Pulmonary artery endothelial cell (primary cell): ENCODE results near the gene FRMD8. TPM values are rescaled to one million over a fixed set of nuclear protein-coding genes. Genes with fewer than 3 reads are reported as not detected.

Experiments used
- DNase-seq: peaks from one replicate; pipeline ENCODE4 v3.0.0-alpha.2; 2011; ENCODE audit warnings: low read depth, low spot score
- total RNA-seq: library from RNA; depleted of rRNA; stranded (reverse); fragments of >200 nt; gene quantifications from 2 replicates; pipeline ENCODE4 v1.2.3, GENCODE V29; 2014

FRMD8 gene
- total RNA-seq, 1 donor from 2014 or later: 78.5 TPM

DNA sequence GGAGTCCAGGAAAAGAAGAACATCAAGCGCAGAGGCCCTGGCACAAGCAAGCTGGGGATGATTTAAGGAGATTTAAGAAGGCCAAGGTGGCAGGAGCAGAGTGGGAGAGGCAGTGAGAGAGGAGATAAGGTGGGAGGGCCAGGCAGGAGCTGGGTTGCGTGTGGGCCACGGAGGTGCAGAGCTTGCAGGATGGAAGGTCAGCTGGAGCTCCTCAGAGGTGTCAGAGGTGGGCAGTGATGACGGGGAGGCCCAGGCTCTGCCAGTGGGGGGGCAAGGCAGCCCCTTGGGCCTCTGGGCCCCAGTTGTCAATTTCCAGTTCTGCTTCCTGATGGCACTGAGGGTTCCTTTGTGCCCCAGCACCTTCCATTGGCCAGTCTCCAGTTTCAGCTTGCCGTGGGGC lies 6.5 kb downstream of the FRMD8 start:
- no peak for DNase-seq

DNA sequence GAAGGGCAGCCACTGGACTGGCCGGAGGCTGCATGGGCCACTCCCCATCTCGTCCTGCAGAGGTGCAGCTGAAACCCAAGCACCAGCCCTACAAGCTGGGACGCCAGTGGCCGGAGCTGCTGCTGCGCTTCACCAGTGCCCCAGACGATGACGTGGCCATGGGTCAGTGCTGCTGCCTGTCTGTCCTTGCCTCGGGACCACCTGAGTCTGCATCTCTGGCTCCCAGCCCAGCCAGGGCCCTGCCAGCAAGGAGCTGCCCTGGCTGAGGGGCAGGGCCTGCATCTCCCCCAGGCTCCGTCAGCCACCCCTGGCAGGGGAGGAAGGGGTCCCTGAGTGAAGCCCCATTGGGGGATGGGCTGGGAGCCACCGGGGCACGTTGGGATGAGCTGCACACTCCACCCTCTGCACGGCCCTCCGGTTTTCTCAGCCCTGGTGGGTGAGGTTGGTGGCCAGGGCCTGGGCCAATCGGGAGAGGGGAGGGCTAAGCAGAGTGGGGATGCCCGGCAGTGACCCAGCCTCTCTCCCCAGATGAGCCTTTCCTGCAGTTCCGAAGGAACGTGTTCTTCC lies 7.2 kb downstream of the FRMD8 start:
- no peak for DNase-seq

DNA sequence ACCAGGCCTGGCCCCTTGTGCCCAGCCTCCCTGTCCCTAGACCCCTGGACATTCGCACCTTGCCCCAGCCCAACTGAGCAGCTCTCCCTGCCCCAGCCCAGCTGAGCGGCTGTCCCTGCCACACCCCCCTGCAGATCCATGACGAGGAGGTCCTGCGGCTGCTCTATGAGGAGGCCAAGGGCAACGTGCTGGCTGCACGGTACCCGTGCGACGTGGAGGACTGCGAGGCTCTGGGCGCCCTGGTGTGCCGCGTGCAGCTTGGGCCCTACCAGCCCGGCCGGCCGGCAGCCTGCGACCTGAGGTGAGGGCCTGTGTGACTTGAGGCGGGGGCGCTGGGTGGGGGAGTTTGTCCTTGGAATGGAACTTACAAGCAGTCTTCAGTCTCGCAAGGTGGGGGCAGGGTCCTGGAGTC lies 7.7 kb downstream of the FRMD8 start:
- DNase-seq: no peak

DNA sequence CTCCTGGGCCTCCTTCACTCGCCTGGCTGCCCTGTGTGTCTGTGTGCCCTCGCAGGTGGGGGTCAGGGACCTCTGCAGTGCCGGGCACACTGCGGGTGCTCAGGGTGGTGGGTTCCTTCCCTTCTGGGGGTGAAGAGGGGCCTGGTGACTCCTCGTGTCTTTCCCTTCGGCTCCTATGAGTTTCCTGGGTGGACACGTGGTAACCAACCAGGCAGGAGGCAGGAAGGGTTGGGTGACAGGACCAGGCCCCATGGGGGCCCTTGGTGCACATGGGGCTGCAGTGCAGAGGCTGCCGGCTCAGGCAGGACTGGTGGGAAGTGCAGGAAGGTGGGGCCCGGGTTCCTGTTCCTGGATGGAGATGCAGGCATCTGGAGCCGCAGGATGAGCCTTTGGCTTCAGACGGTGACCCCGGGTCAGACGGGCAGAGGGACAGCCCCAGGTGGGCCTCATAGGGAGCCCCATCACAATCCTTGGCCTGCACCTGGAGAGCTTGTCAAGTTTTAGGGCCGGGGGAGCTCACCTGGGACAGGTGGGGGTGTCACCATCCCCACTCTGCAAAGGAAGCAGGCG lies 9.6 kb downstream of the FRMD8 start:
- no peak for DNase-seq

DNA sequence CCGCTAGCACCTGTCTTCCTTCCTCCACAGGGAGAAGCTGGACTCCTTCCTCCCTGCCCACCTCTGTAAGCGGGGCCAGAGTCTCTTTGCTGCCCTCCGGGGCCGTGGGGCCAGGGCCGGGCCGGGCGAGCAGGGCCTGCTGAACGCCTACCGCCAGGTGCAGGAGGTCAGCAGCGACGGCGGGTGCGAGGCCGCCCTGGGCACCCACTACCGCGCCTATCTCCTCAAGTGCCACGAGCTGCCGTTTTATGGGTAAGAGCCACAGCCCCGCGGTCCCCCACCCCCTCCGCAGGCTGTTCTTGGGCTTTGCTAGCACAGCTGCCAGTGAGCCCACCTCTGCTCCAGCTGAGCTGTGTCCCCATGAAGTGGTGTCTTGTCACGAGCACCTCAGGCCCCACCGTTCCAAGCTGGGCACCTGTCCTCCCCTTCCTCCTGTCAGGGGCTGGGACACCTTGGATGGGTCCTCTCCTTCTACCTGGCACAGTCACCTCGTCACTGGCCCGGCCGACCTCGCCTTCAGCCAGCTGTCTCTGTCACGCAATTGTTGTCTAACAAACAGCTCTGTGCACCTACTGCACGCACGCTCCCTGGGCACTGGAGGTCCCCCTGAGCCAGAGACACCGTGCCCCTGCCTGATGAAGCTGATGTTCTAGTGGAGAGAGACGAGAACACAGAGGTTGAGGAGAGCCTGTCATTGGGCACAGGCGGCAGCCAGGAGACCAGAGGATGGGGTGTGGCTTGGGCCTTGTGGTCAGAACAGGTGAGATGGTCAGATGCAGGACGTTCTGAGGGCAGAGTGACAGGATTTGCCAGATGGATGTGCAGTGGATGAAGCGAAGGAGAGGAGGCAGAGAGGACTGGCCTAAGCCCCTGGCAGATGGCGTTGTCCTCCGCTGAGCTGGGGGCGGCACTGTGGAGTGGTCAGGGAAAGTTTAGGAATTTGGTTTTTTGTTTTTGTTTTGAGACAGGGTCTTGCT lies 10.6 kb downstream of the FRMD8 start:
- no peak for DNase-seq

DNA sequence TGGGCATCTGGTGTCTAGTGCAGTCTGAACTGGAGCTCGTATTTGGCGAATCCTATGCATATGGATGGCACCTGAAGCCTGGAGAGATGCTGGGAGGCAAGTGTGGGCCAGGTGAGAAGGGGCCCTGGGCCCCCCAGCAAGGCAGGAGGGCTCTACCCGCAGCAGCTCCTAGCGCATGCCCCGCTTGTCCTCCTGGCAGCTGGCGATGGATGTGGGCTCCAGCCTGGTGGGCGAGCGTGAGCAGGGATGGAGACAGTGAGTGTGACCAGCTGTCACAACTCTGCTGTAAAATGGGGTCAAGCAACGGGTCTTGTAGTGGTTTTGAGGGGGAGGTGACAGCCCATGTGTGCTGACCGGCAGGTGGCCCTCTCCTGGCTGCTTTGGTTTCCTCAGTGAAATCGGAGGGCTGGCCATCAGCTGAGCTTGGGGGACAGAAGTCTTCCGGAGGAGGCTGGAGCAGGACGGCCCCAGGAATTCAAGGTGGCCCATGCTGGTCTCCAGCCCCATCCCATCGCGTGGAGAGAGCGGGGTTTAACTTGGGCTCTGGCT lies 12.0 kb downstream of the FRMD8 start:
- DNase-seq: no peak

DNA sequence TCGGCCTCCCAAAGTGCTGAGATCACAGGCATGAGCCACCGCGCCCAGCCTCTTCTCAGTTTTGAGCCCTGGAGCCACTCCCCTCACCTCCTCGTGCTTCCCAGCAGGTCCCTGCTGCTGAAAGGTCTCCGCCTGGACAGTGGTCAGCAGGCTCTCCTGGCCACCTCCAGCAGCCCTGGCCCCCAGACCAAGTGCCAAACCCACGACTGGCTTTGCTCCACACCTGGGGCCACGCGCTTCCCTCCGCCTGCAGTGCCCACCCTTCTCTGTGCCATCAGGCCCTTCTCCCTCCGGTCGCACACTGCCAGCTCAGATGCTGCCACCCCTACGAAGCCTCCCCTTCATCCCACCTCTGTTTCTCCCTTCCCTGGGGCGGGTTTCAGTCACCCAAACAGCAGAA lies 12.8 kb downstream of the FRMD8 start:
- DNase-seq: no peak

DNA sequence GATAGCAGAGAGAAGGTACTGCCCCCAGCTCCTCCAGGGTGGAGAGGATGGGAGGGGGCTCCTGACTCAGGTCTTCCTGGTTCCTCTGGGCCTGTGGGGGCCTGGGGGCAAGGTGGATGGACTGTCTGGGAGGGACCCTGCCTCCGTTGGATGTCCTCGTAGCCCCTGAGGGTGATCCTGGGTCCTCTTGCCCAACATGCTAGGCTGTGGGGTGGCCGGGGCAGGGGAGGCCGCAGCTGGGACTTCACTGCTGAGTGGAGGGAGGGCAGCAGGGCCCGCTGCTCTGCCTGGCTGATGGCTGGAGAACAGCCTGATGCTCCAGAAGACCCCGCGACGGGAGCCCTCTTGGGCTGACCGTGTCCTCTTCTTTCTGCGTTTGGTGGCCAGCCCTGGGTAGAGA lies 13.4 kb downstream of the FRMD8 start:
- no peak for DNase-seq

DNA sequence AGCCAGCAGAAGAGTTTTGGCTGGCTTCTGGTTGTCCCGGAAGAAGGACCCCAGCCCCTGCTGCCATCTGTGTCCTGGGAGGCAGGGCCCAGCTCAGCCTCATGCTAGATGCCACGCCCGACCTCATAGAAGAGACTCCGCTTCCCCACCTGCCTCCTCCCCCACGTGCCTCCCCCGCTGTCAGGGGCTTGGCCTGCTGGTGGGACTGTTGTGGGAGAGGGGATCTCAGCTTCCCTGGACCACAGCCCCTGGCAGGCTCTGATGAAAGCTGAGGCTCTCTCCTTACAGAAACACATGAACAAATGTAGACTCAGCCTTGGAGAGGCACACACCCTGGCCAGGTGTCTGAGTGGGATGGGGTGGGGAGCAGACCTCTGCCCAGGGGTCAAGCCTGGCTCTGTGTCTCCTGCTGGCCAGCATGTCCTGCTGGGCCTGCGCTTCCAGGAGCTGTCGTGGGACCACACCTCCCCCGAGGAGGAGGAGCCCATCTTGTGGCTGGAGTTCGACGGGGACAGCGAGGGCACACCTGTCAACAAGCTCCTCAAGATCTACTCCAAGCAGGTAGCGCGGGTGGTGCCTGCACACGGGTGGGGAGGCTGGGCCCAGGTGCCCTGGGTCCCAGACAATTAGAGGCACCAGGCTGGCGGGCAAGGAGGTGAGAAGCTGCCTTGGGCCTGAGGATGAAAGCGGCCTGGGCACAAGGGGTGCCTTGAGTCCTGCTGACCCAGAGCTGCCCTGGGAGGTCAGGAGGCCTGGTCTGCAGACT lies 14.1 kb downstream of the FRMD8 start:
- DNase-seq: no peak

DNA sequence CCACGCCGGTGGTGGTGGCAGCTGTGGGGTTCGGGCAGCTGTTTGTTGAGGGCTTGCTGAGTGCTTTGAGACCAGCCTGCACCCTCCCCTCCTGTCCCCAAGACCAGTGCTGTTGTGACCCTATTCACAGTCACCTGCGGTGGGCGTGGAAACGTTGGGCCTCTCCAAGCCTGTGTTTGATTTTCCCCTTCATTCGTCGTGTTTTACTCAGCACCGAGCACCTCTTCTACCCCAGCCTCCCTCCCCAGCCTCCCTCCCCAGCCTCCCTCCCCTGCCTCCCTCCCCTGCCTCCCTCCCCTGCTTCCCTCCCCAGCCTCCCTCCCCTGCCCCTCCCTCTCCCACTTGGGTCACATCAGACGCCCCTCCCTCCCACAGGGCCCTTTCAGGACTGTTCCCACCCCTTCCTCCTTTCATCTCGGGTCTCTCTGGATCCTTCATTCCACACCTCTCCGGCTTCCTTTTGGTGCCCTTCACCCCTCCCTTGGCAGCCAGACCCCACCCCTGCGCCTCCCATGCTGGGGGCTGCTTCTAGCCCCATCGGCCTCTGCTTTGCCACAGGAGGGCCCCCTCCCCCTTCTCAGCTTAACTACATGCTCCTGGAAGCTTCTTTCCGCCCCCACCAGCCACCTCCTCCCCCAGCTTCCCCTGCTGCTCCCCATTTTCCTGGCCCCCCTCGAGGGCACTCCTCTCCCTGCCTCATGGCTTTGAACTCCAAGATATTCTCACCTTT lies 14.8 kb downstream of the FRMD8 start:
- no peak for DNase-seq

DNA sequence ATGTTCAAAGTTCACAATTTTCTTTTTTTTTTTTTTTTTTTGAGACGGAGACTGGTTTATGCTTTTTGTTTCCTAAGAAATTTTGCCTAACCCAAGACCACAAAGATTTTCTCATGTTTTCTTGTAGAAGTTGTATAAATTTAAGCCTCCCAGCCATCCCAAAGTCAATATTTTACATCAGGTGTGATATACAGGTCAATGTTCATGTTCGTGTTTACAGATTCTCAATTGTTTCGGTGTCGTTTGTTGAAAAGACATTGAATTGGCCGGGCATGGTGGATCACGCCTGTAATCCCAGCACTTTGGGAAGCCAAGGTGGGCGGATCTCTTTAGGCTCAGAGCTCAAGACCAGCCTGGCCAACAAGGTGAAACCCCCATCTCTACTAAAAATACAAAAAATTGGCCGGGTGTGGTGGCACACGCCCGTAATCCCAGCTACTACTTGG lies 15.4 kb downstream of the FRMD8 start:
- no peak for DNase-seq

DNA sequence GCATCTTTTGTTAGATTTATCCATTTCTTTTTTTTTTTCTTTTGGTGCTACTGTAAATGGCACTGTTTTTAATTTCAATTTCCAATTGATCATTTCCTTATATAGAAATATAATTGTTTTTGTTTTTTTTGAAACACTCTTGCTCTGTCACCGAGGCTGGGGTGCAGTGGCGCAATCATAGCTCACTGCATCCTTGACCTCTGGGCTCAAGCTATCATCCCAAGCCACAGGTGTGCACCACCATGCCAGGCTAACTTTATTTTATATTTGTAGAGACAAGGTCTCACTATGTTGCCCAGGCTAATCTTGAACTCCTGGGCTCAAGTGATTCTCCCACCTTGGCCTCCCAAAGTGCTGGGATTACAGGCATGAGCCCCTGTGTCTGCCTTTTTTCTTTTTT lies 16.4 kb downstream of the FRMD8 start:
- no peak for DNase-seq

DNA sequence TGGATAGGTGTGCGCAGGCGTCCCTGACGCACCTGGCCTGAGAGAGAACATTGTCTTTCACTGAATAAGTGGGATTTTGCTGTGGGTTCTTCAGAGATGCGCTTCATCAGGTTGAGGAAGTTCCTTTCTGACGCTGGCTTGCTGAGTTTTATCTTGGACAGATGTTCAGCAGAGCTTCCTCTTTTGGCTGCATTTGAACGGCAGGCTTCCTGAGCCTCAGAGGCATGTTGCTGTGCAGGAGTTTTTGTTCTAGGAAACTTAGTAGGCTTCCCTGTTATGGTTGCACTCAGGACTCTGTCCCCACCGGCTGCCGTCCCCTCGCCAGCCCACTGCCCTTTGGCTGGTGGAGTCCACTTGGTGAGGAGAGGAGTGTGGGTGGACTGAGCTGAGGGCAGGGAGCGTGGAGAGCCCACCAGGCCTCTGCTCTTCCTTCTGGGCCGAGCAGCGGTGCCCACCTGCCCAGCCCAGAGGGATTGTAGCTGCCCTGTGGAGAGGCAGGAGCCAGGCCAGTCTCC lies 17.2 kb downstream of the FRMD8 start:
- no peak for DNase-seq

DNA sequence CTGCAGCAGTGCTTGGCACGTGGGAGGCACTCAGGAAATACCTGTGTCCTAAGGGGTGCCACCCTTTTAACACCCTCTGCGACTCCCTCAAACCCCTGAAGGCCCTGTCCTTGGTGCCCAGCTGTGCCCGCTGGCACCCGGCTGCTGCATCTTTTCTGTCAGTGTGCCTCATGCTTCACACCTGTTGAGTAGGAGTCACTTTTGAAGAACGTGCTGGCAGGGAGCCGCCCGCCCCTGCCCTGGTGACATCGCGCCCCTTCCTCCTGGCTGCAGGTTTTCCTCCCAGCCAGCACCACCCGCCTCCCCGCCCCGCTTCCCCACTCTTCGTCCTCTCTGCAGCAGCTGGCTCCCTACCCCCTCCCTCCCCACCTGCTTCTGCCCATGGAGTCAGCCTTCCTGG lies 17.8 kb downstream of the FRMD8 start:
- no peak for DNase-seq

DNA sequence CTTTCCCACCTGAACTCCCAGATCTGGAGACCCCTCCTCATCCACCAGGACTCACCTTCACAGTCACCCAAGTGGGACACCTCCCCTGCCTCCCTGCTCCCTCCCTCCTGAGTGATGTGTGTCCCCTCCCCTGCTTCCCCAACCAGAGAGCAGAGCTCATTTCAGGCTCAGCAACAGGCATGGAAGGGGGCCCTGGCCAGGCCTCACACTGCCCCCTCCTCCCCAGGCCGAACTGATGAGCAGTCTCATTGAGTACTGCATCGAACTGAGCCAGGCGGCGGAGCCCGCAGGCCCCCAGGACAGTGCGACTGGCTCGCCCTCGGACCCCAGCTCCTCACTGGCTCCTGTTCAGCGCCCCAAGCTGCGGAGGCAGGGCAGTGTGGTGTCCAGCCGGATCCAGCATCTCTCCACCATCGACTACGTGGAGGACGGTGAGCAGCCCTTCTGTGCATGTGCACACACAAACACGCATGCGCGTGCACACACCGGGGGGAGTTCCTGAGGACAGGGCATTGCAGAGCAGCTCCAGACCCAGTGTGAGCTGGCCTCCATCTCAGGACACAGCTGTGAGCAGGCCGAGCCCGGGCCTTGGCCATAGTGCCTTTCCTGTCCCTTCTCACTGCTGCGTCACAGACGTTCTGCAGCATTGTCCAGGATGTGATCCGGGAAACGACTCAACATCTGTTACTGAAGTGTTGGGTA lies 18.4 kb downstream of the FRMD8 start:
- no peak for DNase-seq

DNA sequence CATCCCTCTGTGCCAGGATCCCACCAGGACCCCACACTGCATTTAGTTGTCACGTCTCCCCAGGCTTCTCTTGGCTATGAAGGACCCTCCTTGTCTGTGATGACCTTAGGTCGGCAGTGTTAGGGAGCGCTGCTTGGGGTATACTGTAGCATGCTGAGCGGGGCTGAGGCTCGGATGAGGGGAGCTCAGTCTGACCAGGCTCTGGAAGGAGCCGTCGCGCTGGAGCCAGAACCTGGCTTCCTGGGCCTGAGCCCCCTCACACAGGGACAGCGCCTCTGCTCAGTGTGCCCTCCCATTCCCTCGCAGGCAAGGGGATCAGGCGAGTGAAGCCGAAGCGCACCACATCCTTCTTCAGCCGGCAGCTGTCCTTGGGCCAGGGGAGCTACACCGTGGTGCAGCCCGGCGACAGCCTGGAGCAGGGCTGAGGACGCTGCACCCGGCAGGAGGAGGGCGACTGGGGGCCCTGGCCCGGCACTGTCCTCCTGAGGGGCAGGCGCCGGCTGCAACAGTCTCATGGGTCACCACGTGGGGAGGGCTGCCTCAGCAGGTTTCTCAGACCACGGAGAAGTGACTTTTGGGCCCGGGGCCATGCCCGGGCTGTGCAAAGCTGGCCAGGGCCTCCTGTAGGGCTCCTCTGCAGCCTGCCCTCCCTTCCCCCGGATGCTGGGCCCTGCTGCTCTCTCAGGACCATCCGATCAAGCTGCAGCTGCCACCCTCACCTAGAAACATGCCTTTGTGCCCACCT lies 24.7 kb downstream of the FRMD8 start:
- DNase-seq: no peak

DNA sequence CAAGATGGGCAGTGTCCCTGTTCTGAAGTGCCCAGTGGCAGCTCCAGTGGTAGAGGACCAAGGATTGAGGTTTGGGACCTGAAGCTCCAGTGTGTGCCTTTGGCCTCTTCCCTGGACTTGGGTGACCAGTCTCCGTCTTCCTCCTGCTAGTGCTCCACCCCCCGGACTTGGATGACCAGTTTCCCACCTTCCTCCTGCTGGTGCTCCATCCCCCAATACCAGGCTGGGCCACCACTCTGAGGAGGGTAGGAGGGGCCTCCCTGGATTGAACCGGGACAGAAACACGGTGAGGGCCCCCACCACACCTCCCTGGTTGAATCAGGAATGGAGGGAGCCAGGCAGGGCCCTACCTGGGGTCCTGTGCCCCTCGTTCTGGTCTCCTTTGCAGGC lies 25.2 kb downstream of the FRMD8 start:
- DNase-seq: no peak

DNA sequence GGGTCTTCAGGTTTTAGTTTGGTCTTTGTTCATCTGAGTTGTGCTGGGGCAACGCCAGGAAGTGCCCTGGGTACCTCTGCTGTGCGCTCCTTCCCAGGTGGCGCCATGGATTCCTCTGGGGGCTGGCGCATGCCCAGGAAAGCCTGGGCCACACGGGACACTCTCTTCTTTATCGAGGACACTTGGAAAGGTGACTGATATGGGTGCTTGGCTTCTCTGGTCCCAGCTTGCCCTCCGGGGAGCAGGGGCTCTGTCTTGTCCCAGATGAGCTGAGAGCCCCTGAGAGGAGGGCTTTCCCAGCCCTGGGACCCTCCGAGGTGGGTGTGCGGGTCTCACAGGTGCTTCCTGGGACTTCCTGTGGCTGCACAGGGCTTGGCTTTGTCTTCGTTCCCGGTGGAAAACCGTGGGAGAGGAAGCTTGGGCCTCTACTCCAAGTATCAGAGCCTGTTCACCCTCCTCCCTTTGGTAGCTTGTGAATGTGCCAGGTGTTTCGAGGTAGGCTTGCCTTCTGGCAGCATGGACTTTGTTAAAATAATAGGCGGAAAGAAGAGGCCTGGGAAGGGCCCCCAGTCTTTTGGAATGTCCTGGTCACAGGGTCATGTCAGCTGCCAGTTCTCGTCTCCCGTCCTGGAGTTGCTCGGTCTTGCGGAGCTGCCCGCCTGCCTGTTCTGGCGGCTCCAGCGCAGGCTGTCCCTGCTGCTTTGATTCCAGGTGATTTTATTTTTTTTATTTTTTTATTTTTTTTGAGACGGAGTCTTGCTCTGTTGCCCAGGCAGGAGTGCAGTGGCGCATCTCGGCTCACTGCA lies 26.0 kb downstream of the FRMD8 start:
- DNase-seq: no peak
